ENCODE measurements around the gene CDH11.

CDH11 gene

GRCh38 chr16:65117811-65118448 is 3.9 kb downstream of the CDH11 start:
- no peak for DNase-seq (ENCODE audit: low read depth)

DNA sequence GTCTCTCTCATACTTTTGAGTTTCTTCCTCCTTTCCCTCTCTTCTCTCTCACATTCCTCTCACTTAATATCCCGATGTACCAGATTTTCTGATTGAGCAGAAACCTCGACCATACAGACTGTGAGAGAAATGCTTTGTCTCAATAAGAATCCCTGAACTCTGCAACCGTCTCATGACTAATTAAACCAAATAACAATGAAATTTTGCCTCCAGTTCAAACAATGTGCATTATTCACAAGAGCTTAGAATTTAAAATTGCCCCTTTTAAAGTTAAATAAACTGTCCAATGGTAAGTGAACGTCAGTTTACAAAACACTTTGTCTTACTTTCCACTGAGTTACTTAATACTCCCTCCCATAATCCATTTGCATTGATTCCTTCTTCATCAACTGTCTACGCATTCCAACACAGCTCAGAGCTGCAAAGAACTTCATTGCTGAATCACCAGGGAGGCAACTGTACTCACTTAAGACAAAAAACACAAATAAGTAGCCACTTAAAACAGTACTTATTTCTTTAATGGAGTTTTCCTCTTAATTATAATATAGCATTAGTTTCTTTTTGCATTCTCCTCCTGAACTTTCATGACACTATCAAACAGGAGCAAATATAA is 4.9 kb downstream of the CDH11 start:
- DNase-seq (ENCODE audit: low read depth) = no peak

DNA sequence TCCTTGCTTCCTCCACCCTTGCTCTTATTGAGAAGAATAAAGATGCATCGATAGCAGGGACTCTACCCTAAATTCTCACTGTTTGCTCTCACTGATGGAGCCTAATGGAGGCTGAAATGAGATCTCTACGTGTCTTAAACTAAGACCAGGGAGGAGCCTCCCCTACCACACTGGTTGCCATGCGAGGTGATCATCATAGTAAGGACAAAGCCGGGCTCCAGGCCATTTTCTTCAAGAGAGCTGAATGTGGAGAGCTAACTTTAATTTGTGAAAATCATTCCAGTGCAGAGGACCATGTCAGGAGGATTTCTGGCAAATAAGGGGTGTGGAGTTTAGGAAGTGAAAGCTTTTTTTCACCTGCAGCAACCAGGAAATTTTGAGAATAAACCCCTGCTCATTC is 5.6 kb downstream of the CDH11 start:
- no peak for DNase-seq (ENCODE audit: low read depth)

DNA sequence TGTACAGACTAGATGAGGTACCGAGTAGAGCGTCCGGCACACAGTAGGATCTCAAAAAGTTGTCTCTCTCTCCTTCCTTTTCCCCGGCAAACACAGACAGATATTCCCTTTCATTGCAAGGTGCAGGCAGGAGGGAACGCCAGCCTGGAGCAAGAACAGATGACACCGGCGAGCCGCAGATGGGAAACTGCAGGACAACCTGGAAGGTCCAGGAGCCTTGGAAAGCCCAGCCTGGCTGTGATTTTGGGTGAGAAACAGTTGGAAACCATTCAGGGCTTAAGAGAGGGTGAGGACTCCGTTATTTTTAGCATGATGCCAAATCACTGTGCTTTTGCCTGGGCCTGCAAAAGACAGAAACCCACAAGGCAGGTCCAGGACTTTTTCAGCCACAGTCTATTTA is 7.3 kb downstream of the CDH11 start:
- DNase-seq (ENCODE audit: low read depth) = no peak

DNA sequence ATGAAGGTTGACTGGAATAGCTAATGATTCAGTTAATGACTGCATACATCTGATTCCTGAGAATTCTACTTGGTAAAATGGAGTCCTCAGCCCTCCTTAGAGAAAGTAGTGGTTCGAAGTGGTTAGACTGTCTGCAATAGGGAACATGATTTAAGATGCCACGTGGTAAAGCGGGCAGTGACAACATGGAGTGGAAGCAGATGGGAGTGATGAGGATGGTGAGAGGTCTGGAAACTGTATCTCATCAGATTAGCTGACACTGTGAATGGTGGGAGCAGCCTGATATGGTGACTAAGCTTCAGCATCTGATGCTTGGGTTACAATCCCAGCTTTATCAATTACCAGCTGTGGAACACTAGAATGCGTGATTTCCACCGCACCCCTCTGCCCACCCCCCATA is 8.4 kb downstream of the CDH11 start:
- no peak for DNase-seq (ENCODE audit: low read depth)

GRCh38 chr16:65111306-65111705 is 10.6 kb downstream of the CDH11 start:
- no peak for DNase-seq (ENCODE audit: low read depth)

GRCh38 chr16:65106757-65107156 is 15.1 kb downstream of the CDH11 start:
- no peak for DNase-seq (ENCODE audit: low read depth)

GRCh38 chr16:65105171-65105570 is 16.7 kb downstream of the CDH11 start:
- no peak for DNase-seq (ENCODE audit: low read depth)

- no peak for DNase-seq (ENCODE audit: low read depth)
These were observed 17.4 kb downstream of the CDH11 start for GRCh38 chr16:65104471-65104870.

GRCh38 chr16:65102326-65102725 is 19.5 kb downstream of the CDH11 start:
- no peak for DNase-seq (ENCODE audit: low read depth)

GRCh38 chr16:65101009-65101408 is 20.9 kb downstream of the CDH11 start:
- DNase-seq (ENCODE audit: low read depth) = no peak

- DNase-seq (ENCODE audit: low read depth) = no peak
These were observed 22.3 kb downstream of the CDH11 start for GRCh38 chr16:65099607-65100006.

DNA sequence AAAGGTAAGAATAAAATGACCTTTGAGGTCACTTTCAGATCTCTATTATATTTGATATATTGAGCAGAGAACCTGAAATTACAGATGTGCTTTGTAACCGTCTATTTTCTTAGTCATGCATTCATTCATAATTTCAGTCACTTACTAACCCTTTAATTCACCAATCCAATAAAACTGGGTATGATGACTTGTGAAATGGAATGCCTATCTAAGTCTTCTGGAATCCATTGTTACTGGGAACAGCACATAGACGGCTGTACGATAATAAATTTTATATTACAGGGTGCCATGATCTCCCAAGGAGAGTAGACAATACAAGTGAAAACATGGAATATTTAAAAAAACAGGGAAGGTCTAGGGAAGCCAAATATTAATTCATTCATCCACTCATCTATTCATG is 22.9 kb downstream of the CDH11 start:
- no peak for DNase-seq (ENCODE audit: low read depth)

- DNase-seq (ENCODE audit: low read depth) = no peak
These were observed 24.6 kb downstream of the CDH11 start for GRCh38 chr16:65097296-65097695.

DNA sequence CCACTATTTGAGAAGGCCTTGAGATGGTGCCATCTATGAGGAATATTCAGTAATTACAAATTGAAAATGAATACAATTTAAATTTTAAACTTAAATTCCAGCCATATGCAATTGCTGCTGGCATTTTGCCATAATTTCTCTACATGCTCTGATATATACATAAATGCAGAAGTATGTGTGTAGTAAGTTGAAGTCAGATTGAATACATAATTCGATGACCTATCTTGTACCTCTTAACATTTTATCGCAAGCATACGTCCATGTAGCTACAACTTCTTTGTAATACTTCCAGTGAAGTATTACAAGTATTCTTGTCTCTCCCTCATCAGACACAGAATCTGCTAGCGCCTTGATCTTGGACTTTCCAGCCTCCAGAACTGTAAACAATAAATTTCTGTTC is 26.0 kb downstream of the CDH11 start:
- DNase-seq (ENCODE audit: low read depth) = no peak

GRCh38 chr16:65095090-65095728 is 26.7 kb downstream of the CDH11 start:
- DNase-seq (ENCODE audit: low read depth) = no peak

DNA sequence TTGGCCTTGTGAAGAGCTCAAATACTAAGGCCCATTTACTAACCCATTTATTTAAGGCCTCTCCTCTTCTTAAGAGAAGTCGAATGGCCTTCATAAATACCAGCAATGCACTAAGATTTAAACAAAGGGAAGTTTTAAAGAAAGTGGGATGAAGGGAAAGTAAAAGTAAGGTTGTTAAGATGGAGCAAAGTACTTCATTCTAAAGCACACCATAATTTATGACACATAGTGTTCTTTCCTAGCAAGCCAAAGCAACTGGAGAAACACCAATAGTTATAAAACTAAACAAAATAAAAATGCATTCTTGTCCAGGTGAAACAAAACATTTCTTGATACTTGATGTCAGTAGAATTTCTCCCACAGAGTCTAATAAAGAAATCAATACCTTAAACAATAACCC is 27.9 kb downstream of the CDH11 start:
- DNase-seq (ENCODE audit: low read depth) = no peak

DNA sequence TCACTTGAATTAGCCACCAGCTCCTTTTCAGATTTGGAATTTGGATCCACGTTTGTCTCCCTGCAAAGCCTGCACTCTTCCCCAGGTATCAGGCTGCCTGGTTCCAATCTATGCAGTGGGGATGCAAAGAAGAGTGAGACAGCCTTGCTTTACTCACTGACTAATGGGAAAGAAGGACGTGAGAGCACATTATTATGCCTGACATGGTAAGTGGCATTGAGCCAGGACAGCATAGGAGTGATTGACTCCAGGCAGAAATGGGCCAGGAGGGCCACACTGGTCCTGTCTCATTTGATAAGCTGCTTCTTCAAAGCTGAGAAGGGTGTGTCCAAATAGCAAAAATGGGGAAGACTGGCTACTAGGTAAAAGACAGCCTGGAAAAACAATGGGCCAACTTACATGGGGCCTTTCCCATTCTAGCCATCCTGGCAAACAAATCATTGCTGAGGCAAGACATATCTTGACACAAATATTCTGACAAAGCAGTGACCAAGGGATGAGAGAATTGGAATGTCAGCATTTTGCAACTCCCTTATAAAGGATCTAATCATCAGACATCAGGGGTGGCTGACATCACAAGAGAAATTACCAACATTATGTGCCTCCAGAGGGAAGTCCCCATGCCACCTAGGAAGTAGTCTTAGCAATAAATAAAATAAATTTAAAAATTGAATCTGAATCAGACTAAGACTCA is 38.6 kb downstream of the CDH11 start:
- no peak for DNase-seq (ENCODE audit: low read depth)

DNA sequence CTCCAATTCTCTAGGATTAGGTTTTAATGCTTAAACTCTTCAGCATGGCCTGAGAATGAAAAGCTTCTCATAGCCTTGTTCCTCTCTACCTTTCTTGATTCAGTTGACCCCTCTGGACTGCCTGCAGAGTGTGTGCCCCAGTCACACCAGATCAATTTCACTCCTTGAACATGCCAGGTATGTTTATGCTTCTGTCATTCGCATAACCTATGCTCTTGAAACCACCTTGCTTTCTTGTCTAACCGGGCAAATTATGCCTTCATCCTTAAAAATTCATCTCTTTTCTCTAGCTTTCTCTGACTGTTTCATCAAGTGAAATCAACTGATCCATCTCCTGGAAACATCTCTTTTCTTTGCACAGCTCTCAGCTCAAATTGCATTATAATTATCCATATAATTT is 42.3 kb downstream of the CDH11 start:
- DNase-seq (ENCODE audit: low read depth) = no peak

- no peak for DNase-seq (ENCODE audit: low read depth)
These were observed 44.7 kb downstream of the CDH11 start for GRCh38 chr16:65077181-65077580.

GRCh38 chr16:65075877-65076276 is 46.0 kb downstream of the CDH11 start:
- DNase-seq (ENCODE audit: low read depth) = no peak

GRCh38 chr16:65071433-65072311 is 50.2 kb downstream of the CDH11 start:
- DNase-seq (ENCODE audit: low read depth) = no peak
